HEK293 (cell line): Measurements from ENCODE around the gene SETD5.

ENCODE experiments used
- CTCF ChIA-PET: fragments of 350-600 bp; formaldehyde crosslinking; extraction: SDS; loops from one replicate; lab custom pipeline; 2021; ENCODE audit warnings: antibody characterized with exemption; lab: Yijun Ruan, JAX
- POLR2A ChIA-PET: fragments of 300-600 bp; formaldehyde crosslinking; extraction: SDS; loops from one replicate; lab custom pipeline; 2020; ENCODE audit warnings: antibody characterized with exemption, inconsistent platforms; lab: Yijun Ruan, JAX
- H3K27ac ChIP-seq: fragments of 200-500 bp; sonication (Bioruptor generic); 2 replicates; pipeline ENCODE4 v1.5.1; 2014; ENCODE audit warnings: low read depth, low read length, control low read depth, inconsistent platforms; ENCODE audit errors: extremely low read depth
- H3K36me3 ChIP-seq, 2 experiments: fragments of 200-500 bp in 1 of 2; sonication (Bioruptor generic) in 1 of 2; 1 replicate in 1 of 2; 2 replicates in 1 of 2; pipeline ENCODE4 v1.5.1; 2014 to 2017; ENCODE audit warnings: inconsistent platforms in 2 of 2, low read length in 2 of 2; ENCODE audit not compliant: control insufficient read depth in 2 of 2, insufficient read depth in 1 of 2
- H3K4me1 ChIP-seq: fragments of 200-500 bp; sonication (Bioruptor generic); 2 replicates; pipeline ENCODE4 v1.5.1; 2014; ENCODE audit warnings: mild to moderate bottlenecking, low read length, inconsistent platforms; ENCODE audit not compliant: control insufficient read depth, insufficient read depth
- H3K4me3 ChIP-seq: 2 replicates; pipeline ENCODE4 v1.5.1; 2011; ENCODE audit warnings: low read depth, mild to moderate bottlenecking, control low read depth, low read length, moderate library complexity
- H3K9me3 ChIP-seq: fragments of 200-500 bp; sonication (Bioruptor generic); 2 replicates; pipeline ENCODE4 v1.5.1; 2014; ENCODE audit warnings: low read depth, low read length, inconsistent platforms; ENCODE audit not compliant: control insufficient read depth, insufficient read depth
- IKZF3 ChIP-seq: fragments of 450-650 bp; IDR thresholded peaks from 2 replicates; pipeline ENCODE4 v1.5.0; 2018; ENCODE audit warnings: missing biosample characterization, mild to moderate bottlenecking, missing genetic modification characterization, moderate library complexity
- ZBTB17 ChIP-seq: fragments of 450-650 bp; formaldehyde crosslinking; IDR thresholded peaks from 2 replicates; pipeline ENCODE4 v1.5.1; 2016; ENCODE audit warnings: missing biosample characterization, missing genetic modification characterization
- ZNF777 ChIP-seq: fragments of 450-650 bp; formaldehyde crosslinking; IDR thresholded peaks from 2 replicates; pipeline ENCODE4 v1.5.1; 2017; ENCODE audit warnings: missing biosample characterization, missing genetic modification characterization, borderline replicate concordance
- ZXDB ChIP-seq: fragments of 450-650 bp; formaldehyde crosslinking; IDR thresholded peaks from 2 replicates; pipeline ENCODE4 v1.5.1; 2016; ENCODE audit warnings: missing biosample characterization, missing genetic modification characterization
- TF ChIP-seq, protein P1 (sequence below): fragments of 450-650 bp; formaldehyde crosslinking; conservative IDR thresholded peaks from 2 replicates; pipeline ENCODE4 v1.5.1; 2016; ENCODE audit warnings: low read depth, missing biosample characterization, missing genetic modification characterization
- TF ChIP-seq, protein P2 (sequence below): fragments of 450-650 bp; formaldehyde crosslinking; IDR thresholded peaks from 2 replicates; pipeline ENCODE4 v1.5.1; 2016; ENCODE audit warnings: missing biosample characterization, missing genetic modification characterization
- TF ChIP-seq, protein P3 (sequence below): fragments of 450-650 bp; formaldehyde crosslinking; IDR thresholded peaks from 2 replicates; pipeline ENCODE4 v1.5.1; 2016; ENCODE audit warnings: missing biosample characterization, missing genetic modification characterization
- TF ChIP-seq, protein P4 (sequence below): fragments of 450-650 bp; formaldehyde crosslinking; conservative IDR thresholded peaks from 2 replicates; pipeline ENCODE4 v1.5.1; 2016; ENCODE audit warnings: low read depth, missing biosample characterization, missing genetic modification characterization
- TF ChIP-seq, protein P5 (sequence below): fragments of 450-650 bp; formaldehyde crosslinking; IDR thresholded peaks from 2 replicates; pipeline ENCODE4 v1.5.1; 2016; ENCODE audit warnings: missing biosample characterization, missing genetic modification characterization
- TF ChIP-seq, protein P6 (sequence below): fragments of 450-650 bp; formaldehyde crosslinking; IDR thresholded peaks from 2 replicates; pipeline ENCODE4 v1.5.1; 2016; ENCODE audit warnings: missing biosample characterization, missing genetic modification characterization, borderline replicate concordance

Gene SETD5

DNA sequence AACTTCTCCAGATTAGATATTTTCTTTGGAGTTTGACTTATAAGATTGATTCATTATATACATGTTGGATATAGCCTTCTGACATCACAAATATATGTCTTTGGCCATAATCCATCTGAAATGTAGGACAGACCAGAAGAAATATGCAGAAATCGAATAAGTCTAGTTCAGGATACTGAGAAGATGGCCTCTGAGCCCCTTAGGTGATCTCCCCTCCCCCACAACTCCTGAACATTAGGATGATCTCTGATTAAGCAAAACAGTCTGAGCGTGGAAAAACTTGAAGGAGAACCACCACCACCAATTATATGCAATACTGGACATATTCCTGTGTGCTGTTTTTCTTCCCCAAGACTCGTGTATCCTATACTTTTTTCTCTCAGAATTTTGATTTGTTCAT lies 3.2 kb downstream of the SETD5 start:
- TF ChIP-seq ZNF777 (tag by site-specific recombination) (no peak), ZXDB (tag by site-specific recombination) (0 out of 2 replicates have a peak, but pooled peaks have one; percentile 10), IKZF3 (tag by site-specific recombination) (peak; percentile 38; the same call in 1 of the 2 replicates), ZBTB17 (tag by site-specific recombination) (peak; percentile 44; the same call in 1 of the 2 replicates)
- TF ChIP-seq, protein P1, sequence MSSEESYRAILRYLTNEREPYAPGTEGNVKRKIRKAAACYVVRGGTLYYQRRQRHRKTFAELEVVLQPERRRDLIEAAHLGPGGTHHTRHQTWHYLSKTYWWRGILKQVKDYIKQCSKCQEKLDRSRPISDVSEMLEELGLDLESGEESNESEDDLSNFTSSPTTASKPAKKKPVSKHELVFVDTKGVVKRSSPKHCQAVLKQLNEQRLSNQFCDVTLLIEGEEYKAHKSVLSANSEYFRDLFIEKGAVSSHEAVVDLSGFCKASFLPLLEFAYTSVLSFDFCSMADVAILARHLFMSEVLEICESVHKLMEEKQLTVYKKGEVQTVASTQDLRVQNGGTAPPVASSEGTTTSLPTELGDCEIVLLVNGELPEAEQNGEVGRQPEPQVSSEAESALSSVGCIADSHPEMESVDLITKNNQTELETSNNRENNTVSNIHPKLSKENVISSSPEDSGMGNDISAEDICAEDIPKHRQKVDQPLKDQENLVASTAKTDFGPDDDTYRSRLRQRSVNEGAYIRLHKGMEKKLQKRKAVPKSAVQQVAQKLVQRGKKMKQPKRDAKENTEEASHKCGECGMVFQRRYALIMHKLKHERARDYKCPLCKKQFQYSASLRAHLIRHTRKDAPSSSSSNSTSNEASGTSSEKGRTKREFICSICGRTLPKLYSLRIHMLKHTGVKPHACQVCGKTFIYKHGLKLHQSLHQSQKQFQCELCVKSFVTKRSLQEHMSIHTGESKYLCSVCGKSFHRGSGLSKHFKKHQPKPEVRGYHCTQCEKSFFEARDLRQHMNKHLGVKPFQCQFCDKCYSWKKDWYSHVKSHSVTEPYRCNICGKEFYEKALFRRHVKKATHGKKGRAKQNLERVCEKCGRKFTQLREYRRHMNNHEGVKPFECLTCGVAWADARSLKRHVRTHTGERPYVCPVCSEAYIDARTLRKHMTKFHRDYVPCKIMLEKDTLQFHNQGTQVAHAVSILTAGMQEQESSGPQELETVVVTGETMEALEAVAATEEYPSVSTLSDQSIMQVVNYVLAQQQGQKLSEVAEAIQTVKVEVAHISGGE (tag by site-specific recombination), result no peak
- TF ChIP-seq, protein P2, sequence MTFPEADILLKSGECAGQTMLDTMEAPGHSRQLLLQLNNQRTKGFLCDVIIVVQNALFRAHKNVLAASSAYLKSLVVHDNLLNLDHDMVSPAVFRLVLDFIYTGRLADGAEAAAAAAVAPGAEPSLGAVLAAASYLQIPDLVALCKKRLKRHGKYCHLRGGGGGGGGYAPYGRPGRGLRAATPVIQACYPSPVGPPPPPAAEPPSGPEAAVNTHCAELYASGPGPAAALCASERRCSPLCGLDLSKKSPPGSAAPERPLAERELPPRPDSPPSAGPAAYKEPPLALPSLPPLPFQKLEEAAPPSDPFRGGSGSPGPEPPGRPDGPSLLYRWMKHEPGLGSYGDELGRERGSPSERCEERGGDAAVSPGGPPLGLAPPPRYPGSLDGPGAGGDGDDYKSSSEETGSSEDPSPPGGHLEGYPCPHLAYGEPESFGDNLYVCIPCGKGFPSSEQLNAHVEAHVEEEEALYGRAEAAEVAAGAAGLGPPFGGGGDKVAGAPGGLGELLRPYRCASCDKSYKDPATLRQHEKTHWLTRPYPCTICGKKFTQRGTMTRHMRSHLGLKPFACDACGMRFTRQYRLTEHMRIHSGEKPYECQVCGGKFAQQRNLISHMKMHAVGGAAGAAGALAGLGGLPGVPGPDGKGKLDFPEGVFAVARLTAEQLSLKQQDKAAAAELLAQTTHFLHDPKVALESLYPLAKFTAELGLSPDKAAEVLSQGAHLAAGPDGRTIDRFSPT (tag by site-specific recombination), result no peak
- TF ChIP-seq, protein P3, sequence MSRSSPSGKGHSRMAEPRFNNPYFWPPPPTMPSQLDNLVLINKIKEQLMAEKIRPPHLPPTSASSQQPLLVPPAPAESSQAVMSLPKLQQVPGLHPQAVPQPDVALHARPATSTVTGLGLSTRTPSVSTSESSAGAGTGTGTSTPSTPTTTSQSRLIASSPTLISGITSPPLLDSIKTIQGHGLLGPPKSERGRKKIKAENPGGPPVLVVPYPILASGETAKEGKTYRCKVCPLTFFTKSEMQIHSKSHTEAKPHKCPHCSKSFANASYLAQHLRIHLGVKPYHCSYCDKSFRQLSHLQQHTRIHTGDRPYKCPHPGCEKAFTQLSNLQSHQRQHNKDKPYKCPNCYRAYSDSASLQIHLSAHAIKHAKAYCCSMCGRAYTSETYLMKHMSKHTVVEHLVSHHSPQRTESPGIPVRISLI (tag by site-specific recombination), result no peak
- TF ChIP-seq, protein P4, sequence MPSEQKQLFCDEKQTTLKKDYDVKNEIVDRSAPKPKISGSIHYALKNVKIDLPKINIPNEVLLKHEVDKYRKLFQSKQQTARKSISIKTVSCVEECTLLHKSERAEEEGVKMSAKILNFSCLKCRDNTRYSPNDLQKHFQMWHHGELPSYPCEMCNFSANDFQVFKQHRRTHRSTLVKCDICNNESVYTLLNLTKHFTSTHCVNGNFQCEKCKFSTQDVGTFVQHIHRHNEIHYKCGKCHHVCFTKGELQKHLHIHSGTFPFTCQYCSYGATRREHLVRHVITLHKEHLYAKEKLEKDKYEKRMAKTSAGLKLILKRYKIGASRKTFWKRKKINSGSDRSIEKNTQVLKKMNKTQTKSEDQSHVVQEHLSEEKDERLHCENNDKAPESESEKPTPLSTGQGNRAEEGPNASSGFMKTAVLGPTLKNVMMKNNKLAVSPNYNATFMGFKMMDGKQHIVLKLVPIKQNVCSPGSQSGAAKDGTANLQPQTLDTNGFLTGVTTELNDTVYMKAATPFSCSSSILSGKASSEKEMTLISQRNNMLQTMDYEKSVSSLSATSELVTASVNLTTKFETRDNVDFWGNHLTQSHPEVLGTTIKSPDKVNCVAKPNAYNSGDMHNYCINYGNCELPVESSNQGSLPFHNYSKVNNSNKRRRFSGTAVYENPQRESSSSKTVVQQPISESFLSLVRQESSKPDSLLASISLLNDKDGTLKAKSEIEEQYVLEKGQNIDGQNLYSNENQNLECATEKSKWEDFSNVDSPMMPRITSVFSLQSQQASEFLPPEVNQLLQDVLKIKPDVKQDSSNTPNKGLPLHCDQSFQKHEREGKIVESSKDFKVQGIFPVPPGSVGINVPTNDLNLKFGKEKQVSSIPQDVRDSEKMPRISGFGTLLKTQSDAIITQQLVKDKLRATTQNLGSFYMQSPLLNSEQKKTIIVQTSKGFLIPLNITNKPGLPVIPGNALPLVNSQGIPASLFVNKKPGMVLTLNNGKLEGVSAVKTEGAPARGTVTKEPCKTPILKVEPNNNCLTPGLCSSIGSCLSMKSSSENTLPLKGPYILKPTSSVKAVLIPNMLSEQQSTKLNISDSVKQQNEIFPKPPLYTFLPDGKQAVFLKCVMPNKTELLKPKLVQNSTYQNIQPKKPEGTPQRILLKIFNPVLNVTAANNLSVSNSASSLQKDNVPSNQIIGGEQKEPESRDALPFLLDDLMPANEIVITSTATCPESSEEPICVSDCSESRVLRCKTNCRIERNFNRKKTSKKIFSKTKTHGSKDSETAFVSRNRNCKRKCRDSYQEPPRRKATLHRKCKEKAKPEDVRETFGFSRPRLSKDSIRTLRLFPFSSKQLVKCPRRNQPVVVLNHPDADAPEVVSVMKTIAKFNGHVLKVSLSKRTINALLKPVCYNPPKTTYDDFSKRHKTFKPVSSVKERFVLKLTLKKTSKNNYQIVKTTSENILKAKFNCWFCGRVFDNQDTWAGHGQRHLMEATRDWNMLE, result no peak
- TF ChIP-seq, protein P5, sequence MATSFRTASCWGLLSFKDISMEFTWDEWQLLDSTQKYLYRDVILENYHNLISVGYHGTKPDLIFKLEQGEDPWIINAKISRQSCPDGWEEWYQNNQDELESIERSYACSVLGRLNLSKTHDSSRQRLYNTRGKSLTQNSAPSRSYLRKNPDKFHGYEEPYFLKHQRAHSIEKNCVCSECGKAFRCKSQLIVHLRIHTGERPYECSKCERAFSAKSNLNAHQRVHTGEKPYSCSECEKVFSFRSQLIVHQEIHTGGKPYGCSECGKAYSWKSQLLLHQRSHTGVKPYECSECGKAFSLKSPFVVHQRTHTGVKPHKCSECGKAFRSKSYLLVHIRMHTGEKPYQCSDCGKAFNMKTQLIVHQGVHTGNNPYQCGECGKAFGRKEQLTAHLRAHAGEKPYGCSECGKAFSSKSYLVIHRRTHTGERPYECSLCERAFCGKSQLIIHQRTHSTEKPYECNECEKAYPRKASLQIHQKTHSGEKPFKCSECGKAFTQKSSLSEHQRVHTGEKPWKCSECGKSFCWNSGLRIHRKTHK, result no peak
- TF ChIP-seq, protein P6, sequence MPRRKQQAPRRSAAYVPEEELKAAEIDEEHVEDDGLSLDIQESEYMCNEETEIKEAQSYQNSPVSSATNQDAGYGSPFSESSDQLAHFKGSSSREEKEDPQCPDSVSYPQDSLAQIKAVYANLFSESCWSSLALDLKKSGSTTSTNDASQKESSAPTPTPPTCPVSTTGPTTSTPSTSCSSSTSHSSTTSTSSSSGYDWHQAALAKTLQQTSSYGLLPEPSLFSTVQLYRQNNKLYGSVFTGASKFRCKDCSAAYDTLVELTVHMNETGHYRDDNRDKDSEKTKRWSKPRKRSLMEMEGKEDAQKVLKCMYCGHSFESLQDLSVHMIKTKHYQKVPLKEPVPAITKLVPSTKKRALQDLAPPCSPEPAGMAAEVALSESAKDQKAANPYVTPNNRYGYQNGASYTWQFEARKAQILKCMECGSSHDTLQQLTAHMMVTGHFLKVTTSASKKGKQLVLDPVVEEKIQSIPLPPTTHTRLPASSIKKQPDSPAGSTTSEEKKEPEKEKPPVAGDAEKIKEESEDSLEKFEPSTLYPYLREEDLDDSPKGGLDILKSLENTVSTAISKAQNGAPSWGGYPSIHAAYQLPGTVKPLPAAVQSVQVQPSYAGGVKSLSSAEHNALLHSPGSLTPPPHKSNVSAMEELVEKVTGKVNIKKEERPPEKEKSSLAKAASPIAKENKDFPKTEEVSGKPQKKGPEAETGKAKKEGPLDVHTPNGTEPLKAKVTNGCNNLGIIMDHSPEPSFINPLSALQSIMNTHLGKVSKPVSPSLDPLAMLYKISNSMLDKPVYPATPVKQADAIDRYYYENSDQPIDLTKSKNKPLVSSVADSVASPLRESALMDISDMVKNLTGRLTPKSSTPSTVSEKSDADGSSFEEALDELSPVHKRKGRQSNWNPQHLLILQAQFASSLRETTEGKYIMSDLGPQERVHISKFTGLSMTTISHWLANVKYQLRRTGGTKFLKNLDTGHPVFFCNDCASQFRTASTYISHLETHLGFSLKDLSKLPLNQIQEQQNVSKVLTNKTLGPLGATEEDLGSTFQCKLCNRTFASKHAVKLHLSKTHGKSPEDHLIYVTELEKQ (tag by site-specific recombination), result no peak
- TF ChIP-seq, all 188 proteins: peak for 3
- peaks cover 45% of the 10 kb centered on the region for H3K4me1 ChIP-seq
- H3K4me3 ChIP-seq, result peak overlapping the region; percentile 98
- H3K9me3 ChIP-seq, result no peaks in the 10 kb centered on the region
- no peak overlapping the region; the same call in 1 of the 2 replicates for H3K27ac ChIP-seq
- H3K36me3 ChIP-seq, result peaks cover 0 to under 1% of the 10 kb centered on the region in 2 experiments; a peak in 1 of 3 replicates
- CTCF ChIA-PET, result interaction anchor here (0.9 to 2.2 kb wide), 2 partner anchors 23 to 74 kb away, joined by 3 to 15 read pairs; no protein-coding TSS in a partner anchor
- POLR2A ChIA-PET, result interaction anchor here (2.6 kb wide), 1 partner anchor 21 kb away, joined by 15 read pairs; no protein-coding TSS in a partner anchor
